ENCODE measurements around the gene PAIP2B. TPM values are rescaled to one million over a fixed set of nuclear protein-coding genes. Genes with fewer than 3 reads are reported as not detected.

The PAIP2B gene
- total and polyA plus RNA-seq, 2 donors (not counting 1 experiment from before 2014, with no cell fraction given) = 0.22 to 1.2 TPM

- TF ChIP-seq CTCF (conservative IDR thresholded peaks at IDR 0.05 in 1 of 2, IDR thresholded peaks at IDR 0.05 in 1 of 2; ENCODE audit: low read depth in 1 of 2, low read length in 2 of 2) = no peak
- H3K27ac ChIP-seq (ENCODE audit: insufficient read depth, low read length) = no peak overlapping the region
- H3K4me1 ChIP-seq (ENCODE audit: control insufficient read depth, extremely low read depth, insufficient read depth, low read length) = no peaks in the 10 kb centered on the region
- H3K9ac ChIP-seq (ENCODE audit: insufficient read depth, low read length) = no peak overlapping the region
- no peaks in the 10 kb centered on the region for H3K9me3 ChIP-seq (ENCODE audit: control insufficient read depth, insufficient read depth, low read depth, low read length)
- no peaks in the 10 kb centered on the region for H3K27me3 ChIP-seq (ENCODE audit: control insufficient read depth, insufficient read depth, low read length)
- no peaks in the 10 kb centered on the region for H3K79me2 ChIP-seq (ENCODE audit: control insufficient read depth, insufficient read depth, low read length)
- DNase-seq (ENCODE audit: low read depth in 2 of 2) = no peak
- no peaks in the 10 kb centered on the region for H4K20me1 ChIP-seq (ENCODE audit: control insufficient read depth, extremely low read depth, insufficient read depth, low read length)
- no peak overlapping the region for H3K4me3 ChIP-seq (replicated peaks in 1 of 4; ENCODE audit: control extremely low read depth in 1 of 4, insufficient read depth in 1 of 4, low read depth in 3 of 4, low read length in 4 of 4)
- H3K4me2 ChIP-seq (ENCODE audit: extremely low read depth, insufficient read depth, low read length) = no peak overlapping the region
- H2AFZ ChIP-seq (ENCODE audit: low read length) = no peak overlapping the region
- no peaks in the 10 kb centered on the region for H3K36me3 ChIP-seq (ENCODE audit: control insufficient read depth, insufficient read depth, low read length)
Measured at GRCh38 chr2:71254776-71255175, 27.9 kb upstream of the PAIP2B start.

DNA sequence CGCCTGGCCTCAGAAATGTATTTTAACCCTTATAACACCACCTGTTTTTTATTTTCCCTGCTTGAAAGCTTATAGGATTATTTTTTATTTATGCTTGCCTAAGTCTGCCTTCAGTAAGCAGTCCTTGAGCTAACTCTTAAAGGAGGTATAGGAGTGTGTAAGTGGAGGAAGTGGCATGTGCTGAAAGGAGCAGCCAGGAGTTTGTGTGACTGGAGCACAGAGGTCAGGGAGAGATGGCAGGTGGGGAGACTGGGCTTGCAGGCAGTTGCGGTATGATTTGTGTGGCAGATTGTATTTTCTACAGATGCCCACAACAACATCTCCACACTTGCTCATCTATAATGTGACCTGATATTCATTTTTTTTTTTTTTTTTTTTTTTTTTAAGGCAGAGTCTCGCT lies 27.2 kb upstream of the PAIP2B start:
- Histone ChIP-seq H3K9me3 (ENCODE audit: control insufficient read depth, insufficient read depth, low read depth, low read length) (no peaks in the 10 kb centered on the region), H4K20me1 (ENCODE audit: control insufficient read depth, extremely low read depth, insufficient read depth, low read length) (no peaks in the 10 kb centered on the region), H3K4me3 (replicated peaks in 1 of 4; ENCODE audit: control extremely low read depth in 1 of 4, insufficient read depth in 1 of 4, low read depth in 3 of 4, low read length in 4 of 4) (no peak overlapping the region), H3K79me2 (ENCODE audit: control insufficient read depth, insufficient read depth, low read length) (no peaks in the 10 kb centered on the region), H3K27ac (ENCODE audit: insufficient read depth, low read length) (no peak overlapping the region), H3K27me3 (ENCODE audit: control insufficient read depth, insufficient read depth, low read length) (no peaks in the 10 kb centered on the region), H3K4me1 (ENCODE audit: control insufficient read depth, extremely low read depth, insufficient read depth, low read length) (no peaks in the 10 kb centered on the region), H2AFZ (ENCODE audit: low read length) (no peak overlapping the region), H3K4me2 (ENCODE audit: extremely low read depth, insufficient read depth, low read length) (no peak overlapping the region), H3K9ac (ENCODE audit: insufficient read depth, low read length) (no peak overlapping the region), H3K36me3 (ENCODE audit: control insufficient read depth, insufficient read depth, low read length) (no peaks in the 10 kb centered on the region)
- TF ChIP-seq CTCF (conservative IDR thresholded peaks at IDR 0.05 in 1 of 2, IDR thresholded peaks at IDR 0.05 in 1 of 2; ENCODE audit: low read depth in 1 of 2, low read length in 2 of 2) (no peak), EZH2 (IDR thresholded peaks at IDR 0.05; ENCODE audit: low read length, missing control alignments) (no peak)
- DNase-seq (ENCODE audit: low read depth in 2 of 2) = no peak

DNA sequence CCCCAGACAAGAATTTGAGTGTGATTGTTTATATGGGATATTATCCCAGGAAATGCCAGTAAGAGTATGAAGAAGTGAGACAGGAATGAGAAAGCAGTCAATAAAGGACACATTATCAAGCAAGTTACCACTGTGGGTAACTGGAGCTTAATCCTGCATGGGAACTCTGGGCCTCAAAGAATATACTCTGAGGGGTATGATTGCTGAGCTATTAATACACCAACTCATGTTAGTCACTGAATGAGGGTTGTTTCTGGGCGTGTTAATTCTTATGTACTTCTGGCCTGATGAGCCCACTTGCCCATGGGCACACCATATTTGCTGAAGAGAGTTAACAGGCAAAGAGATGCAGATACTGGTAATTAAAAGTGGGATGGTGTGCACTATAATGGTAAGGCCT lies 26.6 kb upstream of the PAIP2B start:
- H3K9me3 ChIP-seq (ENCODE audit: control insufficient read depth, insufficient read depth, low read depth, low read length) = no peaks in the 10 kb centered on the region
- H3K4me1 ChIP-seq (ENCODE audit: control insufficient read depth, extremely low read depth, insufficient read depth, low read length) = no peaks in the 10 kb centered on the region
- no peaks in the 10 kb centered on the region for H3K27me3 ChIP-seq (ENCODE audit: control insufficient read depth, insufficient read depth, low read length)
- TF ChIP-seq EZH2 (IDR thresholded peaks at IDR 0.05; ENCODE audit: low read length, missing control alignments) (no peak), CTCF (conservative IDR thresholded peaks at IDR 0.05 in 1 of 2, IDR thresholded peaks at IDR 0.05 in 1 of 2; ENCODE audit: low read depth in 1 of 2, low read length in 2 of 2) (no peak)
- H3K27ac ChIP-seq (ENCODE audit: insufficient read depth, low read length) = no peak overlapping the region
- no peak overlapping the region for H2AFZ ChIP-seq (ENCODE audit: low read length)
- no peaks in the 10 kb centered on the region for H3K79me2 ChIP-seq (ENCODE audit: control insufficient read depth, insufficient read depth, low read length)
- H3K9ac ChIP-seq (ENCODE audit: insufficient read depth, low read length) = no peak overlapping the region
- no peaks in the 10 kb centered on the region for H3K36me3 ChIP-seq (ENCODE audit: control insufficient read depth, insufficient read depth, low read length)
- no peak for DNase-seq (ENCODE audit: low read depth in 2 of 2)
- no peak overlapping the region for H3K4me3 ChIP-seq (replicated peaks in 1 of 4; ENCODE audit: control extremely low read depth in 1 of 4, insufficient read depth in 1 of 4, low read depth in 3 of 4, low read length in 4 of 4)
- H4K20me1 ChIP-seq (ENCODE audit: control insufficient read depth, extremely low read depth, insufficient read depth, low read length) = no peaks in the 10 kb centered on the region
- H3K4me2 ChIP-seq (ENCODE audit: extremely low read depth, insufficient read depth, low read length) = no peak overlapping the region

Measured in fibroblast of lung (primary cell).